ENCODE data around the gene SLC4A1AP. TPM values are rescaled to one million over a fixed set of nuclear protein-coding genes. Genes with fewer than 3 reads are reported as not detected.

Gene SLC4A1AP
- total and polyA plus RNA-seq, 2 donors from 2014 or later: 19.1 to 20.9 TPM

- no peaks in the 10 kb centered on the region for H3K27me3 ChIP-seq (ENCODE audit: control insufficient read depth, insufficient read depth, low read length)
- no peak for TF ChIP-seq CTCF (IDR thresholded peaks at IDR 0.05; ENCODE audit: borderline replicate concordance, extremely low read depth, insufficient read depth)
- H3K36me3 ChIP-seq (ENCODE audit: control insufficient read depth in 2 of 3, insufficient read depth in 3 of 3, low read length in 3 of 3): no peaks in the 10 kb centered on the region
- no peak for DNase-seq
- no peak overlapping the region for H3K4me3 ChIP-seq (ENCODE audit: low read length in 3 of 3)
- intact Hi-C loops (cut with DNase I): no loop called here
- FAIRE-seq: no peak
- H3K4me1 ChIP-seq (ENCODE audit: control insufficient read depth in 2 of 3, insufficient read depth in 2 of 3, low read depth in 1 of 3, low read length in 3 of 3): peaks cover 0 to 6% (median 6%) of the 10 kb centered on the region in 3 donors
- no peak overlapping the region for H3K27ac ChIP-seq (ENCODE audit: low read depth in 2 of 2, low read length in 2 of 2)
- no peak overlapping the region for H3K9ac ChIP-seq (ENCODE audit: low read length in 3 of 3)
- no peaks in the 10 kb centered on the region for H3K9me3 ChIP-seq (ENCODE audit: control insufficient read depth in 2 of 3, insufficient read depth in 1 of 3, low read length in 3 of 3)
Observed at GRCh38 chr2:27713201-27713600, 49.5 kb downstream of the SLC4A1AP start.

- FAIRE-seq: no peak
- Histone ChIP-seq H3K4me3 (ENCODE audit: low read length in 3 of 3) (no peak overlapping the region), H3K4me1 (ENCODE audit: control insufficient read depth in 2 of 3, insufficient read depth in 2 of 3, low read depth in 1 of 3, low read length in 3 of 3) (peaks cover 0 to 6% (median 6%) of the 10 kb centered on the region in 3 donors), H3K27me3 (ENCODE audit: control insufficient read depth, insufficient read depth, low read length) (no peaks in the 10 kb centered on the region), H3K9ac (ENCODE audit: low read length in 3 of 3) (no peak overlapping the region), H3K36me3 (ENCODE audit: control insufficient read depth in 2 of 3, insufficient read depth in 3 of 3, low read length in 3 of 3) (no peaks in the 10 kb centered on the region), H3K9me3 (ENCODE audit: control insufficient read depth in 2 of 3, insufficient read depth in 1 of 3, low read length in 3 of 3) (no peaks in the 10 kb centered on the region), H3K27ac (ENCODE audit: low read depth in 2 of 2, low read length in 2 of 2) (no peak overlapping the region)
- no peak for TF ChIP-seq CTCF (IDR thresholded peaks at IDR 0.05; ENCODE audit: borderline replicate concordance, extremely low read depth, insufficient read depth)
- DNase-seq: no peak
- intact Hi-C loops (cut with DNase I): no loop called here
Observed at GRCh38 chr2:27714053-27714452, 50.4 kb downstream of the SLC4A1AP start.

- no peak for DNase-seq
- Histone ChIP-seq H3K4me1 (ENCODE audit: control insufficient read depth in 2 of 3, insufficient read depth in 2 of 3, low read depth in 1 of 3, low read length in 3 of 3) (peaks cover 0 to 6% (median 6%) of the 10 kb centered on the region in 3 donors), H3K4me3 (ENCODE audit: low read length in 3 of 3) (peak overlapping the region; percentile 6 to 60 (median 33)), H3K9ac (ENCODE audit: low read length in 3 of 3) (peak overlapping the region in 2 of 3 donors; percentile 37 to 67), H3K27ac (ENCODE audit: low read depth in 2 of 2, low read length in 2 of 2) (peak overlapping the region; percentile 57 to 67), H3K9me3 (ENCODE audit: control insufficient read depth in 2 of 3, insufficient read depth in 1 of 3, low read length in 3 of 3) (no peaks in the 10 kb centered on the region), H3K27me3 (ENCODE audit: control insufficient read depth, insufficient read depth, low read length) (no peaks in the 10 kb centered on the region), H3K36me3 (ENCODE audit: control insufficient read depth in 2 of 3, insufficient read depth in 3 of 3, low read length in 3 of 3) (no peaks in the 10 kb centered on the region)
- TF ChIP-seq CTCF (IDR thresholded peaks at IDR 0.05; ENCODE audit: borderline replicate concordance, extremely low read depth, insufficient read depth): no peak
- intact Hi-C loops (cut with DNase I): no loop called here
- FAIRE-seq: no peak
Observed at GRCh38 chr2:27714851-27715291, 51.2 kb downstream of the SLC4A1AP start.
